Kidney epithelial cell (primary cell): ENCODE data around the gene TBC1D17. TPM values are rescaled to one million over a fixed set of nuclear protein-coding genes. Genes with fewer than 3 reads are reported as not detected.

Experiments used
- DNase-seq: peaks from one replicate; pipeline ENCODE4 v3.0.0-alpha.2; 2010; ENCODE audit warnings: low read depth
- H3K27me3 ChIP-seq: 2 replicates; pipeline ENCODE4 v1.6.0; 2011; ENCODE audit warnings: low read length; ENCODE audit not compliant: control insufficient read depth, insufficient read depth
- H3K36me3 ChIP-seq: 2 replicates; pipeline ENCODE4 v1.5.1; 2011; ENCODE audit warnings: low read length; ENCODE audit not compliant: control insufficient read depth, insufficient read depth
- H3K4me3 ChIP-seq: 2 replicates; pipeline ENCODE4 v1.5.1; 2011; ENCODE audit warnings: low read depth, mild to moderate bottlenecking, control low read depth, low read length
- CTCF ChIP-seq: IDR thresholded peaks from 2 replicates; pipeline ENCODE4 v1.5.1; 2011; ENCODE audit warnings: mild to moderate bottlenecking, moderate library complexity, low read length, control low read depth, inconsistent platforms; ENCODE audit not compliant: insufficient read depth, poor library complexity, severe bottlenecking
- total RNA-seq: library from RNA; depleted of rRNA; stranded (reverse); fragments of >200 nt; gene quantifications from 2 replicates; pipeline ENCODE4 v1.2.3, GENCODE V29; 2015

Gene TBC1D17
- total RNA-seq, 1 donor from 2014 or later, result 17.4 TPM

DNA sequence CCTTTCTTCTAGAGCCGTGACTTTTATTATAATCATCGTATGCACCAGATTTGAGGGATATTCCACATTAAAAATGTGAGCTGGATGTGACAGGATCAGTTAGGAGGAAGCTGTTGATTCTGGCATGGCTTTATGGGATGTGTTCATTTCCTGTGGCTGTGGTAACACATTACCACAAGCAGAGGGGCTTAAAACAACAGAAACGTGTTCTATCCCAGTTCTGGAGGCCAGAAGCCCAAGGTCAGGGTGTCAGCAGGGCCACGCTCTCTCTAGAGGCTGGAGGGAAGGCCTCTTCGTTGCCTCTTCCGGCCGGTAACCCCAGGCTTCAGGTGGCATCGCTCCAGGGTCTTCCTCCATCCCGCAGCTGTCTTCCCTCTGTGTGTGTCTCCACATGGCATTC is 44.9 kb upstream of the TBC1D17 start:
- peaks cover 1% of the 10 kb centered on the region for H3K36me3 ChIP-seq
- no peak for DNase-seq
- no peaks in the 10 kb centered on the region for H3K27me3 ChIP-seq
- no peak overlapping the region for H3K4me3 ChIP-seq
- no peak for TF ChIP-seq CTCF

GRCh38 chr19:49833599-49833998 is 43.9 kb upstream of the TBC1D17 start:
- peaks cover 1% of the 10 kb centered on the region for H3K36me3 ChIP-seq

DNA sequence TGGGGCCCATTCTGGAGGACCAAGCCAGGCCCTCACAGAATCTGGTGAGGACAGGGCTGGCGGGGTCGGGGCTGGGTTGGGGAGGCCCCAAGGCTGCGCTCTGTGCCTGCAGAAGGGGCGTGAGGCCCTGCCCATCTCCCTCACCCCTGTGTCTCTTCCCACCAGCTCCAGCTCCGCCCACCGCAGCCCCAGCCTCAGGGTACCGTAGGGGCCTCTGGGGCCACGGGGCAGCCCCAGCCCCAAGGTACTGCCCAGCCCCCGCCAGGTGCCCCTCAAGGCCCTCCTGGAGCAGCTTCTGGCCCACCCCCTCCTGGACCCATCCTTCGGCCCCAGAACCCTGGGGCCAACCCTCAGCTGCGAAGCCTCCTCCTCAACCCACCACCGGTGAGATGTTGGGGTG is 41.9 kb upstream of the TBC1D17 start:
- no peak overlapping the region for H3K4me3 ChIP-seq
- TF ChIP-seq CTCF, result no peak
- peaks cover 1% of the 10 kb centered on the region for H3K36me3 ChIP-seq

More at GRCh38 chr19:49833599-49833998, 43.9 kb upstream of the TBC1D17 start:
- DNase-seq, result no peak
- Histone ChIP-seq H3K27me3 (no peaks in the 10 kb centered on the region), H3K4me3 (no peak overlapping the region)
- no peak for TF ChIP-seq CTCF

DNA sequence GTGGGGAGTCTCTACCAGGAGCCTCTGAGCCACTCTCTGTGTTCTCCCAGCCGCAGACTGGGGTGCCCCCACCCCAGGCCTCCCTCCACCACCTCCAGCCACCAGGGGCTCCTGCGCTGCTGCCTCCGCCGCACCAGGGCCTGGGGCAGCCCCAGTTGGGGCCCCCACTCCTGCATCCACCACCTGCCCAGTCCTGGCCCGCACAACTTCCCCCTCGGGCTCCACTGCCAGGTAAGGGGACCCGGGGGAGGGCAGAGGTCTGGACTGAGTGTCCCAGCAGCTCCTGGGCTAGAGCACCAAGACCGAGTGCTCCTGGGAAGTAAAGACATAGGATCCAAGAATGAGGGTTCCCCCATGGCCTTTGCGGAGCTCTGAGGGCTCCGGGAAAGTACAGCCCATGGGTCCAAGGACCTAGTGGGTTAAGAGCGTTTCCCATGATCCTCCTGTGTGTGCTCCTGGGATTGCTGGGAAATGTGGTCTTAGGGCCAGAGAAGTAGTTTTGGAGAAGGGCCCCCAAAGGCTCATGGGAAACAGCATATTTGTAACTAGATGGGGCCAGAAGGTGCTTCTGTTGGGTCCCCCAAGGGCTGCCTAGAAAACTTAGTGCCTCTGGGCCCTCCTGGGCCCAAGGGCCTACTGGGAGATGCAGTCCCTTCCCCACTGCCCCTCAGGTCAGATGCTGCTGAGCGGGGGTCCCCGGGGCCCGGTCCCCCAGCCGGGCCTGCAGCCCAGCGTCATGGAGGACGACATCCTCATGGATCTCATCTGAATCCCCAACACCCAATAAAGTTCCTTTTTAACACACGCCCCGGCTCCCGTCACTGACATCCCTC is 41.1 kb upstream of the TBC1D17 start:
- H3K27me3 ChIP-seq, result no peaks in the 10 kb centered on the region
- H3K36me3 ChIP-seq, result peaks cover 1% of the 10 kb centered on the region
- TF ChIP-seq CTCF, result no peak
- H3K4me3 ChIP-seq, result no peak overlapping the region
- DNase-seq, result no peak

More for the DNA sequence above, 41.9 kb upstream of the TBC1D17 start:
- no peaks in the 10 kb centered on the region for H3K27me3 ChIP-seq
- DNase-seq, result no peak

DNA sequence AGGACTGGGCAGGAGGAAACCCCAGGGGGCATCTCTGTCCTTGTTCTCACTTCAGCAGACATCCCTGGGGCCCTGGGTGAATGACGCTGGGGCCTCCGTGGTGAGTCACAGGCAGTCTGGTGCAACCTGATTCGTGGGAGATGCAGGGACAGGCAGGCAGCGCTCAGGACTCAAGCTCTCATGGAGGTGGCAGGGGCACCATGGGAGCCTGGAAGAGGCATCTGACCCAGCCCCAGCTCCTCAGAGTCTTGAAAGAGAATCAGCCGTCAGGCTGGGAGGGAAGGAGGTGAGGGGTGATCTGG is 40.5 kb upstream of the TBC1D17 start:
- Histone ChIP-seq H3K4me3 (no peak overlapping the region), H3K36me3 (peaks cover 1% of the 10 kb centered on the region), H3K27me3 (no peaks in the 10 kb centered on the region)
- no peak for TF ChIP-seq CTCF
- DNase-seq, result no peak

- no peak for TF ChIP-seq CTCF
- Histone ChIP-seq H3K4me3 (no peak overlapping the region), H3K27me3 (no peaks in the 10 kb centered on the region), H3K36me3 (peaks cover 1% of the 10 kb centered on the region)
- DNase-seq, result no peak
These were observed 40.1 kb upstream of the TBC1D17 start for GRCh38 chr19:49837425-49837824.
